Gastroesophageal sphincter (tissue), 4 donors: ENCODE measurements around the gene ARL6IP5. TPM values are rescaled to one million over a fixed set of nuclear protein-coding genes. Genes with fewer than 3 reads are reported as not detected.

Source experiments
- ATAC-seq: fragments of 150-250 bp; one replicate; pipeline ENCODE4 v1.9.1; 2016; ENCODE audit warnings: mild to moderate bottlenecking, moderate library complexity
- H3K27ac ChIP-seq, 4 donors: fragments of 200-600 bp; sonication (generic) in 3 of 4; 1 replicate in 3 of 4; 2 replicates in 1 of 4; pipeline ENCODE4 v1.5.1; 2016 to 2019
- H3K27me3 ChIP-seq: fragments of 200-600 bp; sonication (generic); one replicate; pipeline ENCODE4 v1.5.1; 2019
- H3K36me3 ChIP-seq, 2 donors: fragments of 200-600 bp; sonication (generic); one replicate each; pipeline ENCODE4 v1.5.1; 2019; ENCODE audit warnings: control low read depth in 1 of 2
- H3K4me1 ChIP-seq, 3 donors: fragments of 200-600 bp; sonication (generic); 1 replicate in 2 of 3; 2 replicates in 1 of 3; pipeline ENCODE4 v1.5.1; 2016 to 2019; ENCODE audit warnings: control low read depth in 2 of 3
- H3K4me3 ChIP-seq, 2 donors: fragments of 200-600 bp; sonication (generic); one replicate each; pipeline ENCODE4 v1.5.1; 2019; ENCODE audit warnings: mild to moderate bottlenecking in 1 of 2, moderate library complexity in 1 of 2
- H3K9me3 ChIP-seq, 3 donors: fragments of 200-600 bp; sonication (generic); one replicate each; pipeline ENCODE4 v1.5.1; 2017 to 2019; ENCODE audit warnings: control low read depth in 2 of 3
- CTCF ChIP-seq, 4 experiments: fragments of 200-600 bp in 2 of 4; fragments of 450-650 bp in 2 of 4; sonication (generic) in 1 of 4; IDR thresholded peaks; one replicate each; pipeline ENCODE4 v1.5.1; 2017 to 2019; ENCODE audit warnings: antibody characterized with exemption in 4 of 4, mild to moderate bottlenecking in 2 of 4, moderate library complexity in 2 of 4
- EP300 ChIP-seq: sonication (generic); formaldehyde crosslinking; IDR thresholded peaks from one replicate; pipeline ENCODE4 v1.6.1; 2017; ENCODE audit warnings: antibody characterized with exemption, mild to moderate bottlenecking
- POLR2A ChIP-seq, 2 donors: fragments of 450-650 bp; IDR thresholded peaks; one replicate each; pipeline ENCODE4 v1.6.1; 2017; ENCODE audit warnings: antibody characterized with exemption in 2 of 2, mild to moderate bottlenecking in 2 of 2, moderate library complexity in 1 of 2
- POLR2AphosphoS5 ChIP-seq: sonication (generic); formaldehyde crosslinking; IDR thresholded peaks from one replicate; pipeline ENCODE4 v1.6.1; 2017; ENCODE audit warnings: antibody characterized with exemption
- WGBS, 2 donors: methylation state at CpG; one replicate each; pipeline ENCODE4 v1.1.5; 2018; ENCODE audit warnings: low coverage in 1 of 2; 5-methylcytosine and 5-hydroxymethylcytosine counted together
- total RNA-seq, 4 donors: library from RNA; depleted of rRNA; stranded (reverse); fragments of >200 nt; gene quantifications; one replicate each; pipeline ENCODE4 v1.1.0, GENCODE V29; 2016

ARL6IP5 gene
- total RNA-seq, 4 donors from 2014 or later: 153 to 184 (median 170) TPM

GRCh38 chr3:69066121-69066520 lies 18.6 kb upstream of the ARL6IP5 start:
- H3K4me3 ChIP-seq: no peak overlapping the region
- WGBS, 2 donors: 74 to 100% methylated on average over 1 to 2 of the region's 4 CpGs
- no peak overlapping the region for H3K27ac ChIP-seq
- TF ChIP-seq CTCF (IDR thresholded peaks at IDR 0.05) (no peak), EP300 (no peak), POLR2AphosphoS5 (no peak), POLR2A (IDR thresholded peaks at IDR 0.05) (no peak)
- no peaks in the 10 kb centered on the region for H3K9me3 ChIP-seq
- H3K4me1 ChIP-seq: no peaks in the 10 kb centered on the region
- ATAC-seq: no peak
- H3K36me3 ChIP-seq: peaks cover 3 to 72% of the 10 kb centered on the region in 2 donors
- no peaks in the 10 kb centered on the region for H3K27me3 ChIP-seq

- H3K27ac ChIP-seq: no peak overlapping the region
- H3K36me3 ChIP-seq: peaks cover 0 to 74% of the 10 kb centered on the region in 2 donors
- no peak overlapping the region for H3K4me3 ChIP-seq
- no peak for ATAC-seq
- no peaks in the 10 kb centered on the region for H3K27me3 ChIP-seq
- no peak for TF ChIP-seq POLR2AphosphoS5
- TF ChIP-seq POLR2A (IDR thresholded peaks at IDR 0.05): no peak
- TF ChIP-seq EP300: no peak
- no peak for TF ChIP-seq CTCF (IDR thresholded peaks at IDR 0.05)
- peaks cover 2 to 5% (median 5%) of the 10 kb centered on the region in 3 donors for H3K4me1 ChIP-seq
- WGBS, 2 donors: 90 to 94% methylated on average over 3 of the region's 3 CpGs
- H3K9me3 ChIP-seq: no peaks in the 10 kb centered on the region
Observed at GRCh38 chr3:69072928-69073327, 11.8 kb upstream of the ARL6IP5 start.

GRCh38 chr3:69079269-69080159 lies 5.2 kb upstream of the ARL6IP5 start:
- Histone ChIP-seq H3K4me1 (peaks cover 17 to 65% (median 32%) of the 10 kb centered on the region in 3 donors), H3K27me3 (no peaks in the 10 kb centered on the region), H3K36me3 (peaks cover 0 to 22% of the 10 kb centered on the region in 2 donors), H3K9me3 (no peaks in the 10 kb centered on the region), H3K27ac (peak overlapping the region; percentile 50 to 91 (median 82)), H3K4me3 (peak overlapping the region; percentile 80 to 86)
- peak; percentile 31 for ATAC-seq
- 6 to 9% methylated on average over 6 of the region's 29 CpGs for WGBS, 2 donors
- TF ChIP-seq EP300 (no peak), POLR2AphosphoS5 (no peak), CTCF (IDR thresholded peaks at IDR 0.05) (no peak), POLR2A (IDR thresholded peaks at IDR 0.05) (no peak)

- WGBS, 2 donors: 5 to 11% methylated on average over 6 to 12 of the region's 37 CpGs
- ATAC-seq: peak; percentile 85
- Histone ChIP-seq H3K36me3 (peaks cover 0 to 13% of the 10 kb centered on the region in 2 donors), H3K4me1 (peaks cover 17 to 67% (median 32%) of the 10 kb centered on the region in 3 donors), H3K27me3 (no peaks in the 10 kb centered on the region), H3K4me3 (peak within 1 kb of the TSS; percentile 80 to 86), H3K9me3 (no peaks in the 10 kb centered on the region), H3K27ac (peak within 1 kb of the TSS; percentile 50 to 91 (median 82))
- TF ChIP-seq EP300 (no peak), POLR2A (IDR thresholded peaks at IDR 0.05) (no peak), POLR2AphosphoS5 (peak; percentile 72), CTCF (IDR thresholded peaks at IDR 0.05) (no peak)
Observed at GRCh38 chr3:69080233-69080920, 4.4 kb upstream of the ARL6IP5 start, which contains the start of gene UBA3. Gene UBA3 (minus strand): TSS chr3:69080365. CDS start chr3:69080353, 12 bp downstream.
